Lower lobe of right lung (tissue), 2 donors: ENCODE results near the gene CAMK2N1. TPM values are rescaled to one million over a fixed set of nuclear protein-coding genes. Genes with fewer than 3 reads are reported as not detected.

Source experiments
- ATAC-seq, 2 donors: fragments of 200-7000 bp; cut with Tn5 transposase; one replicate each; pipeline ENCODE4 v1.9.1; 2020 to 2022; ENCODE audit warnings: mild to moderate bottlenecking in 2 of 2, moderate library complexity in 2 of 2
- DNase-seq: peaks from one replicate; pipeline ENCODE4 v3.0.0-alpha.2; 2020
- H3K27ac ChIP-seq: fragments of 200-600 bp; one replicate; pipeline ENCODE4 v1.8.0; 2022
- H3K27me3 ChIP-seq: fragments of 200-600 bp; one replicate; pipeline ENCODE4 v1.8.0; 2022; ENCODE audit warnings: low read depth
- H3K36me3 ChIP-seq: fragments of 200-600 bp; one replicate; pipeline ENCODE4 v1.8.0; 2022; ENCODE audit warnings: mild to moderate bottlenecking
- H3K4me1 ChIP-seq: fragments of 200-600 bp; one replicate; pipeline ENCODE4 v1.8.0; 2022
- H3K4me3 ChIP-seq: fragments of 200-600 bp; one replicate; pipeline ENCODE4 v1.8.0; 2022; ENCODE audit warnings: mild to moderate bottlenecking
- H3K9me3 ChIP-seq: fragments of 200-600 bp; one replicate; pipeline ENCODE4 v1.8.0; 2022
- intact Hi-C: fragments of 100-400 bp; cut with DNase I; formaldehyde crosslinking; loops from one replicate; pipeline ENCODE4 v1.11.0; 2022
- total RNA-seq: library from RNA; stranded (reverse); fragmentation: NEBNext Ultra II Directional; extraction: Animal tissue kit (Norgen Biotek cat#: 25700); gene quantifications from one replicate; pipeline ENCODE4 v1.2.1, GENCODE V29; 2021
- TF ChIP-seq, protein P1 (sequence below): fragments of 200-600 bp; IDR thresholded peaks from one replicate; pipeline ENCODE4 v1.8.0; 2022; ENCODE audit warnings: antibody characterized with exemption, mild to moderate bottlenecking
- donor health status: DM: no; HTN: yes; CAD: no; lungs with severe emphysema.

Gene CAMK2N1
- total RNA-seq, 1 donor from 2014 or later = 43.0 TPM

DNA sequence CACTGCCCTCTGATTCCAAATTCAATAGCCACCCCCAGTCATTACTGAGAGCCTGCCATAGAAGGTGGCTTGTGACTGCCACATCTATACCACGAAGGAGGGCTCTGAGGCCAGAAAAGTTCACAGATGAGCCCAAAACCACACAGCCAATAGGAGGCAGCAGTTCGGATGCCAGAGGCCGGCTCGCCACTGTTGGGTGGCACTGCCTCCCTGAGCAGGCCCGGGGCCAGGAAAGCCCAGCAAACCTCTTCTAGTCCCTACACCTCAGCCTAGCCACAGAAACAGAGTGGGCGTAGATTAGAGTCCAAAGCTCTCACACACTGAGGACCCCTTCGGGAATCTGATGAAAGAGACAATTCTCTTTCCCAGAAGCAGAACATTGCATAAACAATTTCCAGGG lies 5.9 kb upstream of the CAMK2N1 start:
- H3K36me3 ChIP-seq = peaks cover under 1% of the 10 kb centered on the region
- TF ChIP-seq, protein P1, sequence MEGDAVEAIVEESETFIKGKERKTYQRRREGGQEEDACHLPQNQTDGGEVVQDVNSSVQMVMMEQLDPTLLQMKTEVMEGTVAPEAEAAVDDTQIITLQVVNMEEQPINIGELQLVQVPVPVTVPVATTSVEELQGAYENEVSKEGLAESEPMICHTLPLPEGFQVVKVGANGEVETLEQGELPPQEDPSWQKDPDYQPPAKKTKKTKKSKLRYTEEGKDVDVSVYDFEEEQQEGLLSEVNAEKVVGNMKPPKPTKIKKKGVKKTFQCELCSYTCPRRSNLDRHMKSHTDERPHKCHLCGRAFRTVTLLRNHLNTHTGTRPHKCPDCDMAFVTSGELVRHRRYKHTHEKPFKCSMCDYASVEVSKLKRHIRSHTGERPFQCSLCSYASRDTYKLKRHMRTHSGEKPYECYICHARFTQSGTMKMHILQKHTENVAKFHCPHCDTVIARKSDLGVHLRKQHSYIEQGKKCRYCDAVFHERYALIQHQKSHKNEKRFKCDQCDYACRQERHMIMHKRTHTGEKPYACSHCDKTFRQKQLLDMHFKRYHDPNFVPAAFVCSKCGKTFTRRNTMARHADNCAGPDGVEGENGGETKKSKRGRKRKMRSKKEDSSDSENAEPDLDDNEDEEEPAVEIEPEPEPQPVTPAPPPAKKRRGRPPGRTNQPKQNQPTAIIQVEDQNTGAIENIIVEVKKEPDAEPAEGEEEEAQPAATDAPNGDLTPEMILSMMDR = no peak
- peaks cover 22% of the 10 kb centered on the region for H3K27me3 ChIP-seq
- ATAC-seq = no peak
- intact Hi-C loops = no loop called here
- H3K9me3 ChIP-seq = no peaks in the 10 kb centered on the region
- peaks cover 23% of the 10 kb centered on the region for H3K4me1 ChIP-seq
- no peak for DNase-seq
- no peak overlapping the region for H3K27ac ChIP-seq
- no peak overlapping the region for H3K4me3 ChIP-seq

- Histone ChIP-seq H3K4me3 (no peak overlapping the region), H3K9me3 (no peaks in the 10 kb centered on the region), H3K27ac (no peak overlapping the region), H3K27me3 (peaks cover 29% of the 10 kb centered on the region), H3K4me1 (peaks cover 29% of the 10 kb centered on the region), H3K36me3 (no peaks in the 10 kb centered on the region)
- intact Hi-C loops = no loop called here
- DNase-seq (no peak), ATAC-seq (no peak)
- TF ChIP-seq, protein P1 = no peak
Observed at GRCh38 chr1:20491178-20491577, 5.2 kb upstream of the CAMK2N1 start.

DNA sequence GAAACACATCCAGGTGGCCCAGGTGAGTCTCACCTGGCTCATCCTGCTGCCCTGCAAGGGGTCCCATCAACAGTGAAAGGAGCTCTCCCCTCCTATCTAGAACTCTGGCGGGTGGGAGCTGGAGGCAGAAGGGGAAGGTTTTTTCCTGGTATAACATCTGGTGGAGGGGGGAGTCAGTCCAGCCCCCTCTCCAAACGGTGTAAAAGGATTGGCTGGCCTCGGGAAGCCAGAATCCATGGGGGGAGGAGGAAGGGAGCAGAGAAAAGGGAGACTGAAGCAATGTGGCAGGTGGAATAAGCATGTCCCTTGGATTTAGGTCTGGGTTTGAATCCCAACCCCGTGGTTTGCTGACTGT lies 1.2 kb upstream of the CAMK2N1 start:
- Histone ChIP-seq H3K4me1 (peaks cover 24% of the 10 kb centered on the region), H3K4me3 (peak overlapping the region; percentile 60), H3K27me3 (peaks cover 57% of the 10 kb centered on the region), H3K9me3 (no peaks in the 10 kb centered on the region), H3K36me3 (no peaks in the 10 kb centered on the region), H3K27ac (no peak overlapping the region)
- TF ChIP-seq, protein P1 = no peak
- intact Hi-C loops = loop anchor here (5.0 kb wide), 1 partner anchor 275 kb away; no protein-coding TSS in a partner anchor
- ATAC-seq (no peak), DNase-seq (no peak)

- H3K27ac ChIP-seq = peak overlapping the region; percentile 82
- intact Hi-C loops = loop anchor here (5.0 kb wide), 1 partner anchor 274 kb away; no protein-coding TSS in a partner anchor
Observed at GRCh38 chr1:20486457-20487235, 636 bp upstream of the CAMK2N1 start.

DNA sequence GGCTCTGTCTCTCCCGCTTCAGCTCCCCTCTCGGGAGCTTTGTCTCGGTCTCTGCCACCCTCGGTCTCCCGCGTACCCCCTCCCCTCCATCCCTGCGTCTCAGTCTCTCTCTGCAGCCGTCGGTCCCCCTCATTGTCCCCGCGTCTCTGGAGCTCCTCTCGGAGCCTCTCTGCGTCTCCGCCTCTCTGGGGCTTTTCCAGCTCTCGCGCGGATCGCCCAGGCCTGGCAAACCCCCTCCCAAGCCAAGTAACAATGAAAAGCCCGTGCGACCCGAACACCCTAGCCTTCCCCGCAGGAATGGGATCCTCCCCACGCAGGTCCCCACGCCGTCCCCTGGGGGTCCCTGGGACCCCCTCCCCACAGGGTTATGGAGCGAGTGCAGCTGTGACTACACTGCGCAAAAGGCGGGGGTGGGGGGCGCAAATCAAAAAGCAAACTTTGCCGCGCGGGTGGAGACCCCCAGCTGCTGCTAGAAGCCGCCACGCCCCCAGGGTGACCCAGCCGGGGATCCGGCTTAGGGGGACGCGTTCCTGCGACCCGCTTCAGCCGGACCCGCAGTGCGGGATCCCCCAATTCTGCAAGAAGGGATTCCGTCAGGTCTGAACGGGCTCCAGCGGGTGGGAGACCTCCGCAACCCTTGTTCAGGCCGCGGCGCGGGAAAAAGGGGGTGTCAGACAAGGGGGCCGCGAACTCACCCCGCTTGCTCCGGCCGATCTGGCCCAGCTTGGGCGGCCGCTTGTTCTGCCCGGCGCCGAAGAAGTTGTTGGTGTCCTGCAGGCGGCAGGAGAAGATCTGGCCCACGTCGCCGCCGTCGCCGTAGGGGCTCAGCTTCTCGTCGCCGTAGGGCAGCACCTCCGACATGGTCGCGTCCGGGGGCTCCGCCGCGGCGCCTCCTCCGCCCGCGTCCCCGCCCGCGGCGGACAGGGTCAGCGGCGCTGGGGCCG lies 1.2 kb downstream of the CAMK2N1 start:
- peak overlapping the region; percentile 72 for H3K27ac ChIP-seq
- no peak for ATAC-seq
- DNase-seq = no peak
- H3K9me3 ChIP-seq = no peaks in the 10 kb centered on the region
- H3K36me3 ChIP-seq = no peaks in the 10 kb centered on the region
- peak overlapping the region; percentile 60 for H3K4me3 ChIP-seq
- intact Hi-C loops = loop anchor here (5.0 kb wide), 1 partner anchor 272 kb away; no protein-coding TSS in a partner anchor
- TF ChIP-seq, protein P1 = no peak
- H3K4me1 ChIP-seq = peaks cover 24% of the 10 kb centered on the region
- peaks cover 74% of the 10 kb centered on the region for H3K27me3 ChIP-seq

More at GRCh38 chr1:20486457-20487235, 636 bp upstream of the CAMK2N1 start:
- TF ChIP-seq, protein P1 = no peak
- H3K36me3 ChIP-seq = no peaks in the 10 kb centered on the region
- peak; percentile 66 to 70 for ATAC-seq
- peak overlapping the region; percentile 60 for H3K4me3 ChIP-seq
- H3K27me3 ChIP-seq = peaks cover 62% of the 10 kb centered on the region
- peak; percentile 66 for DNase-seq
- peaks cover 24% of the 10 kb centered on the region for H3K4me1 ChIP-seq
- no peaks in the 10 kb centered on the region for H3K9me3 ChIP-seq
